GM12878 (cell line): ENCODE data around the gene KIF21A. TPM values are rescaled to one million over a fixed set of nuclear protein-coding genes. Genes with fewer than 3 reads are reported as not detected.

Source experiments
- ATF2 ChIP-seq: IDR thresholded peaks from 2 replicates; pipeline ENCODE4 v1.6.1; 2012; ENCODE audit warnings: low read length, inconsistent platforms
- ATF7 ChIP-seq: fragments of 450-650 bp; IDR thresholded peaks from 2 replicates; pipeline ENCODE4 v1.6.1; 2016; ENCODE audit warnings: low read depth, mild to moderate bottlenecking
- BCLAF1 ChIP-seq: fragments of 450-650 bp; IDR thresholded peaks from 2 replicates; pipeline ENCODE4 v1.6.1; 2017; ENCODE audit warnings: antibody characterized with exemption, mild to moderate bottlenecking, moderate library complexity
- CHD1 ChIP-seq: IDR thresholded peaks from 2 replicates; pipeline ENCODE4 v1.6.1; 2012; ENCODE audit warnings: low read depth, low read length, improper control_type of control experiment
- CREM ChIP-seq: IDR thresholded peaks from 2 replicates; pipeline ENCODE4 v1.6.1; 2014; ENCODE audit warnings: antibody characterized with exemption, low read depth
- CTCF ChIP-seq, 3 experiments: IDR thresholded peaks in 2 of 3; conservative IDR thresholded peaks in 1 of 3; 2 replicates each; pipeline ENCODE4 v1.5.1; 2011; ENCODE audit warnings: low read depth in 3 of 3, low read length in 3 of 3, mild to moderate bottlenecking in 3 of 3, control low read depth in 2 of 3, moderate library complexity in 2 of 3, inconsistent platforms in 1 of 3, mixed read lengths in 1 of 3; ENCODE audit not compliant: control insufficient read depth in 2 of 3, insufficient read depth in 1 of 3; ENCODE audit errors: extremely low read depth in 1 of 3
- GABPA ChIP-seq: IDR thresholded peaks from 2 replicates; pipeline ENCODE4 v1.6.1; 2014; ENCODE audit warnings: antibody characterized with exemption, low read depth, mild to moderate bottlenecking, inconsistent platforms
- JUND ChIP-seq: IDR thresholded peaks from 2 replicates; pipeline ENCODE4 v1.6.1; 2012; ENCODE audit warnings: low read depth, mild to moderate bottlenecking, low read length, improper control_type of control experiment, moderate library complexity
- KAT2A ChIP-seq: conservative IDR thresholded peaks from 2 replicates; pipeline ENCODE4 v1.6.1; 2011; ENCODE audit warnings: low read depth, low read length; ENCODE audit not compliant: control insufficient read depth
- MEF2A ChIP-seq: IDR thresholded peaks from 2 replicates; pipeline ENCODE4 v1.6.1; 2011; ENCODE audit warnings: low read depth, mild to moderate bottlenecking, low read length, moderate library complexity; ENCODE audit not compliant: insufficient read depth
- MXI1 ChIP-seq: fragments of 150-350 bp; IDR thresholded peaks from 2 replicates; pipeline ENCODE4 v1.6.1; 2011; ENCODE audit warnings: low read depth, mild to moderate bottlenecking, inconsistent platforms, low read length, improper control_type of control experiment
- NR2F1 ChIP-seq: fragments of 450-650 bp; conservative IDR thresholded peaks from 2 replicates; pipeline ENCODE4 v1.6.1; 2017; ENCODE audit warnings: mild to moderate bottlenecking
- POLR2AphosphoS2 ChIP-seq: IDR thresholded peaks from 2 replicates; pipeline ENCODE4 v1.6.1; 2011; ENCODE audit warnings: low read depth, mild to moderate bottlenecking, low read length, improper control_type of control experiment, moderate library complexity
- POU2F2 ChIP-seq: IDR thresholded peaks from 3 replicates; pipeline ENCODE4 v1.6.1; 2011; ENCODE audit warnings: low read depth, mild to moderate bottlenecking, low read length, borderline replicate concordance
- TCF7 ChIP-seq: IDR thresholded peaks from 2 replicates; pipeline ENCODE4 v1.6.1; 2014; ENCODE audit warnings: antibody characterized with exemption, borderline replicate concordance
- polyA plus RNA-seq, 11 experiments: library from polyadenylated mRNA; depleted of rRNA in 4 of 11; unstranded in 6 of 11; stranded (reverse) in 5 of 11; fragments of >200 nt; fragmentation: Nextera tagmentation in 4 of 11; fragmentation: Illumina TruSeq in 1 of 11; extraction: Ambion mirVana in 4 of 11; extraction: Trizol in 1 of 11; gene quantifications; 1 replicate in 1 of 11; 2 replicates in 10 of 11; pipeline versions ENCODE4 v1.2.1 to v1.2.3, GENCODE V29; 2011 to 2016; ENCODE audit warnings: inconsistent platforms in 2 of 11, missing spikeins in 2 of 11, low read depth in 1 of 11
- total RNA-seq, 4 experiments: library from RNA; depleted of rRNA in 3 of 4; stranded (reverse); fragments of >200 nt in 3 of 4; fragmentation: Illumina TruSeq in 1 of 4; extraction: Trizol in 1 of 4; gene quantifications; 2 replicates each; pipeline versions ENCODE4 v1.2.1 to v1.2.3, GENCODE V29; 2013 to 2021
- TF ChIP-seq, protein P1 (sequence below): fragments of 450-650 bp; IDR thresholded peaks from 2 replicates; pipeline ENCODE4 v1.6.1; 2017; ENCODE audit warnings: mild to moderate bottlenecking
- TF ChIP-seq, protein P2 (sequence below): fragments of 450-650 bp; formaldehyde crosslinking; IDR thresholded peaks from 2 replicates; pipeline ENCODE4 v1.5.0; 2022; ENCODE audit warnings: mild to moderate bottlenecking, missing genetic modification characterization
- TF ChIP-seq, protein P3 (sequence below): IDR thresholded peaks from 2 replicates; pipeline ENCODE4 v1.6.1; 2012; ENCODE audit warnings: low read depth, low read length, improper control_type of control experiment

Gene KIF21A
- total and polyA plus RNA-seq, 10 of the 15 experiments (the other 5 are each of a cell fraction or from before 2014, with no cell fraction given), result 21.3 to 42.1 (median 24.5) TPM

GRCh38 chr12:39467432-39467870 is 24.5 kb upstream of the KIF21A start (continued):
- TF ChIP-seq, protein P1, sequence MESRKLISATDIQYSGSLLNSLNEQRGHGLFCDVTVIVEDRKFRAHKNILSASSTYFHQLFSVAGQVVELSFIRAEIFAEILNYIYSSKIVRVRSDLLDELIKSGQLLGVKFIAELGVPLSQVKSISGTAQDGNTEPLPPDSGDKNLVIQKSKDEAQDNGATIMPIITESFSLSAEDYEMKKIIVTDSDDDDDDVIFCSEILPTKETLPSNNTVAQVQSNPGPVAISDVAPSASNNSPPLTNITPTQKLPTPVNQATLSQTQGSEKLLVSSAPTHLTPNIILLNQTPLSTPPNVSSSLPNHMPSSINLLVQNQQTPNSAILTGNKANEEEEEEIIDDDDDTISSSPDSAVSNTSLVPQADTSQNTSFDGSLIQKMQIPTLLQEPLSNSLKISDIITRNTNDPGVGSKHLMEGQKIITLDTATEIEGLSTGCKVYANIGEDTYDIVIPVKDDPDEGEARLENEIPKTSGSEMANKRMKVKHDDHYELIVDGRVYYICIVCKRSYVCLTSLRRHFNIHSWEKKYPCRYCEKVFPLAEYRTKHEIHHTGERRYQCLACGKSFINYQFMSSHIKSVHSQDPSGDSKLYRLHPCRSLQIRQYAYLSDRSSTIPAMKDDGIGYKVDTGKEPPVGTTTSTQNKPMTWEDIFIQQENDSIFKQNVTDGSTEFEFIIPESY, result no peak
- TF ChIP-seq ATF2 (peak; percentile 91), GABPA (peak; percentile 46; the same call in 1 of the 2 replicates), ATF7 (no peak), POU2F2 (no peak), TCF7 (peak; percentile 97), CREM (peak; percentile 67), BCLAF1 (no peak), NR2F1 (no peak; the same call in 1 of the 2 replicates), MEF2A (peak; percentile 85), JUND (no peak), POLR2AphosphoS2 (no peak), CTCF (IDR thresholded peaks at IDR 0.05 in 2 of 3, conservative IDR thresholded peaks at IDR 0.05 in 1 of 3; ENCODE audit: control insufficient read depth in 2 of 3, extremely low read depth in 1 of 3, insufficient read depth in 1 of 3, low read depth in 3 of 3, low read length in 3 of 3) (no peak), KAT2A (no peak), MXI1 (no peak), CHD1 (no peak)
- TF ChIP-seq, protein P2, sequence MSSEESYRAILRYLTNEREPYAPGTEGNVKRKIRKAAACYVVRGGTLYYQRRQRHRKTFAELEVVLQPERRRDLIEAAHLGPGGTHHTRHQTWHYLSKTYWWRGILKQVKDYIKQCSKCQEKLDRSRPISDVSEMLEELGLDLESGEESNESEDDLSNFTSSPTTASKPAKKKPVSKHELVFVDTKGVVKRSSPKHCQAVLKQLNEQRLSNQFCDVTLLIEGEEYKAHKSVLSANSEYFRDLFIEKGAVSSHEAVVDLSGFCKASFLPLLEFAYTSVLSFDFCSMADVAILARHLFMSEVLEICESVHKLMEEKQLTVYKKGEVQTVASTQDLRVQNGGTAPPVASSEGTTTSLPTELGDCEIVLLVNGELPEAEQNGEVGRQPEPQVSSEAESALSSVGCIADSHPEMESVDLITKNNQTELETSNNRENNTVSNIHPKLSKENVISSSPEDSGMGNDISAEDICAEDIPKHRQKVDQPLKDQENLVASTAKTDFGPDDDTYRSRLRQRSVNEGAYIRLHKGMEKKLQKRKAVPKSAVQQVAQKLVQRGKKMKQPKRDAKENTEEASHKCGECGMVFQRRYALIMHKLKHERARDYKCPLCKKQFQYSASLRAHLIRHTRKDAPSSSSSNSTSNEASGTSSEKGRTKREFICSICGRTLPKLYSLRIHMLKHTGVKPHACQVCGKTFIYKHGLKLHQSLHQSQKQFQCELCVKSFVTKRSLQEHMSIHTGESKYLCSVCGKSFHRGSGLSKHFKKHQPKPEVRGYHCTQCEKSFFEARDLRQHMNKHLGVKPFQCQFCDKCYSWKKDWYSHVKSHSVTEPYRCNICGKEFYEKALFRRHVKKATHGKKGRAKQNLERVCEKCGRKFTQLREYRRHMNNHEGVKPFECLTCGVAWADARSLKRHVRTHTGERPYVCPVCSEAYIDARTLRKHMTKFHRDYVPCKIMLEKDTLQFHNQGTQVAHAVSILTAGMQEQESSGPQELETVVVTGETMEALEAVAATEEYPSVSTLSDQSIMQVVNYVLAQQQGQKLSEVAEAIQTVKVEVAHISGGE (CRISPR knock-in tag), result no peak
- TF ChIP-seq, protein P3, sequence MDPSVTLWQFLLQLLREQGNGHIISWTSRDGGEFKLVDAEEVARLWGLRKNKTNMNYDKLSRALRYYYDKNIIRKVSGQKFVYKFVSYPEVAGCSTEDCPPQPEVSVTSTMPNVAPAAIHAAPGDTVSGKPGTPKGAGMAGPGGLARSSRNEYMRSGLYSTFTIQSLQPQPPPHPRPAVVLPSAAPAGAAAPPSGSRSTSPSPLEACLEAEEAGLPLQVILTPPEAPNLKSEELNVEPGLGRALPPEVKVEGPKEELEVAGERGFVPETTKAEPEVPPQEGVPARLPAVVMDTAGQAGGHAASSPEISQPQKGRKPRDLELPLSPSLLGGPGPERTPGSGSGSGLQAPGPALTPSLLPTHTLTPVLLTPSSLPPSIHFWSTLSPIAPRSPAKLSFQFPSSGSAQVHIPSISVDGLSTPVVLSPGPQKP, result no peak
